Measurements from ENCODE around the gene PLCB2.

DNA sequence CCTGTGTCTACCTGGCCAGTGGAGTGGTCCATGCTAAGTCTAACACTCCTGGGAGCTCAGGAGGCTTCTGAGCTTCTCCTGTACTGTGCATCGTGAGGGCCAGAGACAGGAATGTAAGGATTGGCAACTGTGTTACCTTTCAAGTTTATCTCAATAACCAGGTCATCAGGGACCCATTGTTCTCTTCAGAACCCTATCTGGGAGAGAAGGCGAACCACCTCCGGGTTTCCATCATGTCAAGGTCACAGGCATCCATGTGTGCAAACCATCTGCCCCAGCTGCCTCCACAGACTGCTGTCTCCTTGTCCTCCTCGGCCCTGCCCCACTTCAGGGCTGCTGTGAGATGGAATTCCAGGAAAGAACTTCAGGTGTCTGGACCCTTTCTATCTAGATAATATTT lies 30.8 kb downstream of the PLCB2 start:
- TF ChIP-seq, protein P1, sequence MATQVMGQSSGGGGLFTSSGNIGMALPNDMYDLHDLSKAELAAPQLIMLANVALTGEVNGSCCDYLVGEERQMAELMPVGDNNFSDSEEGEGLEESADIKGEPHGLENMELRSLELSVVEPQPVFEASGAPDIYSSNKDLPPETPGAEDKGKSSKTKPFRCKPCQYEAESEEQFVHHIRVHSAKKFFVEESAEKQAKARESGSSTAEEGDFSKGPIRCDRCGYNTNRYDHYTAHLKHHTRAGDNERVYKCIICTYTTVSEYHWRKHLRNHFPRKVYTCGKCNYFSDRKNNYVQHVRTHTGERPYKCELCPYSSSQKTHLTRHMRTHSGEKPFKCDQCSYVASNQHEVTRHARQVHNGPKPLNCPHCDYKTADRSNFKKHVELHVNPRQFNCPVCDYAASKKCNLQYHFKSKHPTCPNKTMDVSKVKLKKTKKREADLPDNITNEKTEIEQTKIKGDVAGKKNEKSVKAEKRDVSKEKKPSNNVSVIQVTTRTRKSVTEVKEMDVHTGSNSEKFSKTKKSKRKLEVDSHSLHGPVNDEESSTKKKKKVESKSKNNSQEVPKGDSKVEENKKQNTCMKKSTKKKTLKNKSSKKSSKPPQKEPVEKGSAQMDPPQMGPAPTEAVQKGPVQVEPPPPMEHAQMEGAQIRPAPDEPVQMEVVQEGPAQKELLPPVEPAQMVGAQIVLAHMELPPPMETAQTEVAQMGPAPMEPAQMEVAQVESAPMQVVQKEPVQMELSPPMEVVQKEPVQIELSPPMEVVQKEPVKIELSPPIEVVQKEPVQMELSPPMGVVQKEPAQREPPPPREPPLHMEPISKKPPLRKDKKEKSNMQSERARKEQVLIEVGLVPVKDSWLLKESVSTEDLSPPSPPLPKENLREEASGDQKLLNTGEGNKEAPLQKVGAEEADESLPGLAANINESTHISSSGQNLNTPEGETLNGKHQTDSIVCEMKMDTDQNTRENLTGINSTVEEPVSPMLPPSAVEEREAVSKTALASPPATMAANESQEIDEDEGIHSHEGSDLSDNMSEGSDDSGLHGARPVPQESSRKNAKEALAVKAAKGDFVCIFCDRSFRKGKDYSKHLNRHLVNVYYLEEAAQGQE (IDR thresholded peaks at IDR 0.05; ENCODE audit: insufficient read depth in 1 of 2, low read depth in 2 of 2, low read length in 2 of 2) = no peak
- no peak for TF ChIP-seq POLR2AphosphoS5 (IDR thresholded peaks at IDR 0.05; ENCODE audit: low read depth, low read length)
